WERI-Rb-1 (cell line): ENCODE measurements around the gene BCAT1.

Experiments used
- DNase-seq: peaks from one replicate; pipeline ENCODE4 v3.0.0-alpha.2; 2020
- H3K27ac ChIP-seq: fragments of 250-450 bp; sonication (Bioruptor Pico); 2 replicates; pipeline ENCODE4 v1.5.1; 2020; ENCODE audit warnings: mild to moderate bottlenecking, moderate library complexity
- H3K27me3 ChIP-seq: fragments of 250-450 bp; sonication (Bioruptor Pico); 2 replicates; pipeline ENCODE4 v1.5.1; 2021; ENCODE audit warnings: mild to moderate bottlenecking, low read depth, moderate library complexity; ENCODE audit not compliant: insufficient read depth, severe bottlenecking
- H3K36me3 ChIP-seq: fragments of 250-450 bp; sonication (Bioruptor Pico); 2 replicates; pipeline ENCODE4 v1.5.1; 2020; ENCODE audit warnings: mild to moderate bottlenecking, moderate library complexity
- H3K4me3 ChIP-seq: 2 replicates; pipeline ENCODE4 v1.5.1; 2011; ENCODE audit warnings: low read depth, mild to moderate bottlenecking, control low read depth, low read length
- H3K9me3 ChIP-seq: fragments of 250-450 bp; sonication (Bioruptor Pico); 2 replicates; pipeline ENCODE4 v1.5.1; 2021; ENCODE audit warnings: mild to moderate bottlenecking, moderate library complexity; ENCODE audit not compliant: severe bottlenecking
- TF ChIP-seq, protein P1 (sequence below): IDR thresholded peaks from 2 replicates; pipeline ENCODE4 v1.5.1; 2011; ENCODE audit warnings: low read depth, mild to moderate bottlenecking, control low read depth, inconsistent platforms, low read length

The BCAT1 gene

DNA sequence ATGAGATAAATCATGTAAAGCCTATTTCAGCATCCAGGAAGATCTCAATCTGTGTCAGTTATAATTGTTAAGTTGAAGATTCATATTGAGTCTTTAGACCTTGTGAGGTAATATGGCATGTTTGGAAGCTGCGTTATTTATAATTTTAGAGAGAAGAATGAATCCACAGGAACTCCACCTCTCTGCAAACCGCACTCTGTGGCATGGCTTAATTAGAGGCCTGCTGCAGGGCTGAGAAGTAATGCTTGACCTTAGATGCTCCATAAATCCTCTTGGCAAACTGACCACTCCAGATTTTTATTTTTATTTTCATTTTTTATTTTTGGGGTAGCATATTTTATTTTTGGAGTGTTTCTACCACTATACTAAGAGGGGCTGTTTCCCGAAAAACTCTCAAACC is 28.8 kb downstream of the BCAT1 start:
- H3K36me3 ChIP-seq = no peaks in the 10 kb centered on the region
- H3K9me3 ChIP-seq = no peaks in the 10 kb centered on the region
- DNase-seq = no peak
- TF ChIP-seq, protein P1, sequence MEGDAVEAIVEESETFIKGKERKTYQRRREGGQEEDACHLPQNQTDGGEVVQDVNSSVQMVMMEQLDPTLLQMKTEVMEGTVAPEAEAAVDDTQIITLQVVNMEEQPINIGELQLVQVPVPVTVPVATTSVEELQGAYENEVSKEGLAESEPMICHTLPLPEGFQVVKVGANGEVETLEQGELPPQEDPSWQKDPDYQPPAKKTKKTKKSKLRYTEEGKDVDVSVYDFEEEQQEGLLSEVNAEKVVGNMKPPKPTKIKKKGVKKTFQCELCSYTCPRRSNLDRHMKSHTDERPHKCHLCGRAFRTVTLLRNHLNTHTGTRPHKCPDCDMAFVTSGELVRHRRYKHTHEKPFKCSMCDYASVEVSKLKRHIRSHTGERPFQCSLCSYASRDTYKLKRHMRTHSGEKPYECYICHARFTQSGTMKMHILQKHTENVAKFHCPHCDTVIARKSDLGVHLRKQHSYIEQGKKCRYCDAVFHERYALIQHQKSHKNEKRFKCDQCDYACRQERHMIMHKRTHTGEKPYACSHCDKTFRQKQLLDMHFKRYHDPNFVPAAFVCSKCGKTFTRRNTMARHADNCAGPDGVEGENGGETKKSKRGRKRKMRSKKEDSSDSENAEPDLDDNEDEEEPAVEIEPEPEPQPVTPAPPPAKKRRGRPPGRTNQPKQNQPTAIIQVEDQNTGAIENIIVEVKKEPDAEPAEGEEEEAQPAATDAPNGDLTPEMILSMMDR = no peak
- H3K27ac ChIP-seq = no peak overlapping the region
- H3K4me3 ChIP-seq = no peak overlapping the region
- H3K27me3 ChIP-seq = no peaks in the 10 kb centered on the region

DNA sequence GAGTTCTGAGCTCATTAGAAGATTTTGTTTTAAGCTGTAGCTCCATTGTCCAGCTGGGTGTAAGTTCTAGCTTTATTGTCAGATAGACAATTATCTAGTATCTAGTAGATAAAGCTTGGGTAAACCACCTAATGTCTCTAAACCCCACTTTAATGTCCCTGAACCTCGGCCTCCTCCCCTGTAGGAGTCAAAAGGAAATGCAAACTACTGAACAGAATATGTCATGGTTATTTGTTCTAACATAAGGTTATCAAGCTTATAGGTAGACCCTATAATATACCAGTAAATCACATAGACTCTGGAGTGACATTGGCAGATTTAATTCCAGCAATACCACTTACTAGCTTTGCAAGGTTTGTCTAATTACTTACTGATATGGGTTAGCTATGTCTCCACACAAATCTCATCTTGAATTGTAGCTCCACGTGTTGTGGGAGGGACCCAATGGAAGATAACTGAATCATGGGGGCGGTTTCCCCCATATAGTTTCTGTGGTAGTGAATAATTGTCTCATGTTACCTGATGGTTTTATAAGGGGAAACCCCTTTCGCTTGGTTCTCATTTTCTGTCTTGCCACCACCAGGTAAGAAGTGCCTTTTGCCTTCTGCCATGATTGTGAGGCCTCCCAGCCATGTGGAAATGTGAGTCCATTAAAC is 29.4 kb downstream of the BCAT1 start:
- H3K4me3 ChIP-seq = no peak overlapping the region
- no peak for DNase-seq
- H3K27me3 ChIP-seq = no peaks in the 10 kb centered on the region
- H3K36me3 ChIP-seq = no peaks in the 10 kb centered on the region
- TF ChIP-seq, protein P1 = no peak
- no peaks in the 10 kb centered on the region for H3K9me3 ChIP-seq
- no peak overlapping the region for H3K27ac ChIP-seq

DNA sequence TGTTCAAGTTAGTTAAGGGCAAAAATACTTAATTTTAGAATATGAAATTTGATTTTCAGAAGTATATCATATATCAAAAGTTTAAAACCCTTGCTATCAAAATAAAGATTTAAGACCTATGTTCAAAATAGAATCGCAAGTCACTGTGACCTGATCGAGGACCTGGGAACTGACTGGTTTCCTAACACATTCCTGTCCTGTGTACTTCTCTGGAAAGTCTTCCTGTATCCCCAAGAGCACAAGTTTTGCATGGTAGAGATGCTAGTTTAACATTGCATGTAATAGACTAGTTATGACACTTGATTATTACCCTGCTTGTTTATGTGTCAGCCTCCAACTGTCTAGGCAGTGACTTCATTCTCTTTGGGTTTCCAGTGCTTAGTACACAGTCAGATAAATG is 30.3 kb downstream of the BCAT1 start:
- H3K9me3 ChIP-seq = no peaks in the 10 kb centered on the region
- no peak overlapping the region for H3K27ac ChIP-seq
- no peak overlapping the region for H3K4me3 ChIP-seq
- no peak for DNase-seq
- no peaks in the 10 kb centered on the region for H3K36me3 ChIP-seq
- TF ChIP-seq, protein P1 = no peak
- no peaks in the 10 kb centered on the region for H3K27me3 ChIP-seq

DNA sequence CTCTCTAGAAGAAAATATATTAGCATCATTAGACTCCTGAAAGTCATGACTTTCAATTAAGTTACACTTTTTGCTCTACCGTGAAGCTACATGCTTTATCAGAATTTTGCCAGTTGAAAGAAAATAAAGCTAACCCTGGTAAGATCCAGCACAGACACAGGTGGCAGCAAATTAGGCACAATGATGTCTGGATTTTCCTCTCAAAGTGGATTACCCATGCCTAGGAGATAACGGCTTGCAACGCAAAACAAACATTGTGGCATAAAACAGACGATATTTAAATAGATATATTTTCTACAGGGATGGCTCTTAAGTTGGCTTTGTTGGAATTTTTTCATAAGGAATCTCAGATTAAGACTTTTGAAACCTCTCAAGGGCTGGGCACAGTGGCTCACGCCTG is 33.4 kb downstream of the BCAT1 start:
- Histone ChIP-seq H3K27ac (no peak overlapping the region), H3K4me3 (no peak overlapping the region), H3K36me3 (no peaks in the 10 kb centered on the region), H3K27me3 (no peaks in the 10 kb centered on the region), H3K9me3 (no peaks in the 10 kb centered on the region)
- DNase-seq = no peak
- TF ChIP-seq, protein P1 = no peak

DNA sequence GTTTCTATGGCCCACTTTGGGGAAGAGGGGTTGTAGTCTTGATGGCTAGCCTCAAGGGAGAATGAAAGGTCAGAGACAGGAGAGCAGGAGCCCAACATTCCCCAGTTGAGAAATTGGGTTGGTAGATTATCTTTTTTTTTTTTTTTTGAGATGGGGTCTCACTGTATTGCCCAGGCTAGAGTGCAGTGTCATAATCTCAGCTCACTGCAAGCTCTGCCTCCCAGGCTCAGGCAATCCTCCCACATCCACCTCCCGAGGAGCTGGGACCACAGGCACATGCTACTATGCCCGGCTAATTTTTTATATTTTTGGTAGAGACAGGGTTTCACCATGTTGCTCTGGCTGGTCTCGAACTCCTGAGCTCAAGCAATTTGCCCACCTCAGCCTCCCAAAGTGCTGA is 34.9 kb downstream of the BCAT1 start:
- DNase-seq = no peak
- Histone ChIP-seq H3K4me3 (no peak overlapping the region), H3K9me3 (no peaks in the 10 kb centered on the region), H3K27me3 (no peaks in the 10 kb centered on the region), H3K27ac (no peak overlapping the region), H3K36me3 (no peaks in the 10 kb centered on the region)
- TF ChIP-seq, protein P1 = no peak

DNA sequence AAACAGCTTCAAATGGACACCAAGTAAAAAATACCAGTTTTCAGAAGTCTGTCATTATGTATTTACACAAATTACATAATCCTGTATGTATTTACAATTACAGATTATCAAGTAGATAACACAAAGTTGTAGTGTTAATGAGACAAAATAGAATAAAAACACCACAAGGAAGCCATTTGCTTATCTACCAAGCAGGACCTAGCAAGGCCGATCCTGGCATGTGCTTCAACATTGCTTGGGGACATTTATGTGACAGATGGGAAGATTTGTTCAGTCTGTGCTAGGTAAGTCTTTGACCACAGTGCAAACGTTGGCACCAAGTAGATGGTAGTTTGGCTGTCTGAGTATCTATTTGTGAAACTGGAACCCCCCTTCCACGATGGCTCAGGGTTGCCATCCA is 35.8 kb downstream of the BCAT1 start:
- no peaks in the 10 kb centered on the region for H3K36me3 ChIP-seq
- no peak for DNase-seq
- H3K27me3 ChIP-seq = no peaks in the 10 kb centered on the region
- TF ChIP-seq, protein P1 = no peak
- no peaks in the 10 kb centered on the region for H3K9me3 ChIP-seq
- no peak overlapping the region for H3K4me3 ChIP-seq
- no peak overlapping the region for H3K27ac ChIP-seq
